Thoracic aorta (tissue), 2 donors: ENCODE data around the gene EZH1. TPM values are rescaled to one million over a fixed set of nuclear protein-coding genes. Genes with fewer than 3 reads are reported as not detected.

ENCODE experiments used
- ATAC-seq: fragments of 150-250 bp; one replicate; pipeline ENCODE4 v1.8.0; 2017; ENCODE audit warnings: low read depth; ENCODE audit not compliant: insufficient number of reproducible peaks, low FRiP score
- DNase-seq: peaks from one replicate; pipeline ENCODE4 v3.0.0-alpha.2; 2020; ENCODE audit warnings: low spot score
- H3K27ac ChIP-seq, 2 donors: fragments of 200-600 bp; sonication (generic); 1 replicate in 1 of 2; 2 replicates in 1 of 2; pipeline ENCODE4 v1.5.1; 2016; ENCODE audit warnings: mild to moderate bottlenecking in 2 of 2, moderate library complexity in 2 of 2
- H3K27me3 ChIP-seq: fragments of 200-600 bp; sonication (generic); replicated peaks from 2 replicates; pipeline ENCODE4 v1.6.0; 2016; ENCODE audit warnings: mild to moderate bottlenecking; ENCODE audit not compliant: insufficient read depth
- H3K36me3 ChIP-seq: fragments of 200-600 bp; sonication (generic); one replicate; pipeline ENCODE4 v1.5.1; 2016
- H3K4me1 ChIP-seq, 2 donors: fragments of 200-600 bp; sonication (generic); 1 replicate in 1 of 2; 2 replicates in 1 of 2; pipeline versions ENCODE4 v1.5.1 to v1.6.0; 2016; ENCODE audit warnings: low read depth in 2 of 2, mild to moderate bottlenecking in 1 of 2; ENCODE audit not compliant: control insufficient read depth in 1 of 2
- H3K4me3 ChIP-seq: fragments of 200-600 bp; sonication (generic); 2 replicates; pipeline ENCODE4 v1.5.1; 2016; ENCODE audit warnings: mild to moderate bottlenecking
- H3K9me3 ChIP-seq: fragments of 200-600 bp; sonication (generic); 2 replicates; pipeline ENCODE4 v1.5.1; 2016
- total RNA-seq, 2 donors: library from RNA; depleted of rRNA; stranded (reverse); fragments of >200 nt; gene quantifications; one replicate each; pipeline versions ENCODE4 v1.1.0 to v1.2.3, GENCODE V29; 2016
- TF ChIP-seq, protein P1 (sequence below): fragments of 200-600 bp; sonication (generic); IDR thresholded peaks from one replicate; pipeline ENCODE4 v1.5.1; 2019; ENCODE audit warnings: antibody characterized with exemption

The EZH1 gene
- total RNA-seq, 2 donors from 2014 or later: 66.3 to 75.2 TPM

DNA sequence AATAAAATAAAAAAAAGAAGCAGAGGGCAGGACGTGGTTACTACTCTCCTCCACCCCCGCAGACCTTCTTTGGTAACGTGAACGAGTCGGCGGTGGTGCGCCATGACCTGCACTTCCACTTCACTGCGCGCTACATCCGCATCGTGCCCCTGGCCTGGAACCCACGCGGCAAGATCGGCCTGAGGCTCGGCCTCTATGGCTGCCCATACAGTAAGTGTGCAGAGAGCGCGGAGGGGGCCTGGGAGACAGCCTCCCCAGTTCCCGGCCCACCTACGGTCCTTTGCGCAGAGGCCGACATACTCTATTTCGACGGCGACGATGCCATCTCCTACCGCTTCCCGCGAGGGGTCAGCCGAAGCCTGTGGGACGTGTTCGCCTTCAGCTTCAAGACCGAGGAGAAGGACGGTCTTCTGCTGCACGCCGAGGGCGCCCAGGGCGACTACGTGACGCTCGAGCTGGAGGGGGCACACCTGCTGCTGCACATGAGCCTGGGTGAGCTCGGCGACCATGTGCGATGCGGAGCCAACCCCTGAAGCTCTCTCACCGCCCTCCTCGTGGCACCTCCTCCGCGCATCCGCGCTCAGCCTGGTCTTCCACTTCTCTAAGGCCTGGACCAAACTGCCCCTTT, 59.8 kb downstream of the EZH1 start:
- no peak overlapping the region for H3K27ac ChIP-seq
- H3K9me3 ChIP-seq: no peaks in the 10 kb centered on the region
- H3K27me3 ChIP-seq: no peaks in the 10 kb centered on the region
- TF ChIP-seq, protein P1, sequence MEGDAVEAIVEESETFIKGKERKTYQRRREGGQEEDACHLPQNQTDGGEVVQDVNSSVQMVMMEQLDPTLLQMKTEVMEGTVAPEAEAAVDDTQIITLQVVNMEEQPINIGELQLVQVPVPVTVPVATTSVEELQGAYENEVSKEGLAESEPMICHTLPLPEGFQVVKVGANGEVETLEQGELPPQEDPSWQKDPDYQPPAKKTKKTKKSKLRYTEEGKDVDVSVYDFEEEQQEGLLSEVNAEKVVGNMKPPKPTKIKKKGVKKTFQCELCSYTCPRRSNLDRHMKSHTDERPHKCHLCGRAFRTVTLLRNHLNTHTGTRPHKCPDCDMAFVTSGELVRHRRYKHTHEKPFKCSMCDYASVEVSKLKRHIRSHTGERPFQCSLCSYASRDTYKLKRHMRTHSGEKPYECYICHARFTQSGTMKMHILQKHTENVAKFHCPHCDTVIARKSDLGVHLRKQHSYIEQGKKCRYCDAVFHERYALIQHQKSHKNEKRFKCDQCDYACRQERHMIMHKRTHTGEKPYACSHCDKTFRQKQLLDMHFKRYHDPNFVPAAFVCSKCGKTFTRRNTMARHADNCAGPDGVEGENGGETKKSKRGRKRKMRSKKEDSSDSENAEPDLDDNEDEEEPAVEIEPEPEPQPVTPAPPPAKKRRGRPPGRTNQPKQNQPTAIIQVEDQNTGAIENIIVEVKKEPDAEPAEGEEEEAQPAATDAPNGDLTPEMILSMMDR: no peak
- H3K4me1 ChIP-seq: peaks cover 18 to 32% of the 10 kb centered on the region in 2 donors
- DNase-seq: no peak
- ATAC-seq: no peak
- peaks cover 4% of the 10 kb centered on the region for H3K36me3 ChIP-seq
- H3K4me3 ChIP-seq: no peak overlapping the region

DNA sequence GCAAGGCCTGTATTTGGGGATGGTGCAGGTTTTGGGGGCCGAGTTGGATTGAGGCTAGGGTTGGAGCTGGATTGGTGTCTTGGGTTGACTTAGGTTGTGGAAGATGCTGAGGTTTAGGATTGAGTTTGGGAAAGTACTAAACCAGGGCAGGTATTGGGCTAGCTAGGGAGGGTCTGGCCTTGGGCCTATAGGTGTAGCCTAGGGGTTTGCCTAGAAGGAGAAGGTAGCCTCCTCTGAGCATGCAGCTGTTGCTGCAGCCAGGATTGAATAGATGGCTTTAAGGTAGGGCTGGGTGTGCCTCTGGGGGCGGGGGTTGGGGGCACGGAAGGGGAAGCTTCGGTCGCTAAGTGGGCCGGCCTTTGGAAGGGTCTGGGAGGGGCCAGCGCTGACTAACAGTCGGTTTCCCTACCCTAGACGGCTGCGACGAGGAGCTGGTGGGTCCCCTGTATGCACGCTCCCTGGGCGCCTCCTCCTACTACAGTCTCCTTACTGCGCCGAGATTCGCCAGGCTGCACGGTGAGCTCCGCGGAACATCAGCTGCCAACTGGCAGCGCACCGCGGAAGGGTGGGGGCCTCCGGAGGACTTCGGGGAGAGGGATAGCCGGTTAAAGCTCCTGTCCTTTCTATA, 61.3 kb downstream of the EZH1 start:
- H3K36me3 ChIP-seq: peaks cover 4% of the 10 kb centered on the region
- no peak overlapping the region for H3K27ac ChIP-seq
- peaks cover 30 to 46% of the 10 kb centered on the region in 2 donors for H3K4me1 ChIP-seq
- DNase-seq (no peak), ATAC-seq (no peak)
- TF ChIP-seq, protein P1: no peak
- H3K4me3 ChIP-seq: peak overlapping the region; percentile 71
- H3K9me3 ChIP-seq: no peaks in the 10 kb centered on the region
- no peaks in the 10 kb centered on the region for H3K27me3 ChIP-seq

DNA sequence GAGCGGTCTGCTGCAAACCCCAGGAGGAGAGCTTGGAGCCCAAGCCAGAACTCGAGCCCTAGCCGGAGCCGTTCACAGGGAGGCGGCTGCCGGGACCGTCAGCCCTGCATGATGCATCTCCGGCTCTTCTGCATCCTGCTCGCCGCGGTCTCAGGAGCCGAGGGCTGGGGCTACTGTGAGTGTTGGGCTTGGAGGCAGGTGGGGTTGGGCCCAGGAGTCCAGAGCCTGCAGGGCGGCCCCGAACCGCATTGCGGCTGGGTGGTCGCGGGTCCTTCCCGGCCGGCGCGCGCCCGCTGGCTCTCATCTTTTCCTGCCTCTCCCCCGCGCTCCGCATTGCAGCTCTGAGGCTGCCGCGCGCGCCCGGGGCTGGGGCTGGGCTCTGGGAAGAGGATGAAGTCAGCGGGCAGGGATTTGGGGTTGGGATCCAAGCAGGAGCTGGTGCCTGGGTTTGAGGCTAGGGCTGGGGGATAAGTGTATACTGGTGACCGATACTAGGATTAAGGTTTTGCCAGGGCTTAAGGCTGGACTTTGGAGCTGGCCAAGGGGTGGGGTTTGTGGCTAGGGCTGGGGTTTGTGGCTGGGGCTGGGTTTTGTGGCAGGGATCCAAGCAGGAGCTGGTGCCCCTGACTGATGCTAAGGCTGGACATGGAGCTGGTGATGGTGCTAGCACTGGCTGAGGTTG, 62.0 kb downstream of the EZH1 start:
- peaks cover 32 to 48% of the 10 kb centered on the region in 2 donors for H3K4me1 ChIP-seq
- H3K9me3 ChIP-seq: no peaks in the 10 kb centered on the region
- DNase-seq: no peak
- peak overlapping the region; percentile 52 to 61 for H3K27ac ChIP-seq
- H3K36me3 ChIP-seq: peaks cover 4% of the 10 kb centered on the region
- no peaks in the 10 kb centered on the region for H3K27me3 ChIP-seq
- peak overlapping the region; percentile 71 for H3K4me3 ChIP-seq
- TF ChIP-seq, protein P1: no peak
- no peak for ATAC-seq

DNA sequence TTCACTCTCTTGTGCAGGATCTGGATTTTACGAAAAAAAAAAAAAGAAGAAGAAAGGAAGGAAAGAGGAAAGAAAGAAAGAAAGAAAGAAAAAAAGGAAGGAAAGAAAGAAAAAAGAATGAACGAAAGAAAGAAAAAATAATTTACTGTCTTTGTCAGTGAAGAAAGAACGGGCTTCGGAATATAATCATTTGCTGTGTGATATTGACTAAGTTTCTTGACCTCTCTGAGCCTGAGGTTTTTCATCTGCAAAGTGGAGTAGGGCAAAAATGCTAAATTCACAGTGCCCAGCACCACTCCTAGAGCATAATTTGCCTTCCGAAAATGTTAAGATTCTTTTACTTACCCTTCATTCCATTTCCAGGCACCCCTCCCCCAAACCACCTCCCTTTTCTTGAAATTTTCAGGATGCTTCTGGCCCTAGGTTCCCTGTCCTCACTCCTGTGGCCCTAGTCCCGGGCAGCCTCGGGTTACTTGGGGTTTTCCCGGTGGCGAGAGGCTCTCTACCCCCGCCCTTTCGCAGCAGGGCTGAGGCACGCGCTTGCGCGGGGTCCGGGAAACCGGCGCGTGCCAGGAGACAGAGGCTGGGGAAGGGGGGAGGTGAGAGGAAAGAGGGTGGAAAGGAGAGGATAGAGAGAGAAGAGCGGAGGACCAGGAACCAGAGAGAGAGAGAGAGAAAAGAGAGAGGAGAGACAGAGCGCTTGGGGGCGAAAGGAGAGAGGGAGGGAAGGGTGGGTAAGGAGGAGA, 62.7 kb downstream of the EZH1 start, which contains the start of gene CNTNAP1:
TSS of gene CNTNAP1 (plus strand) at position 556 of the 746 bp plus-strand sequence. CDS start 299 bp downstream, outside the sequence.
- H3K4me3 ChIP-seq: peak within 1 kb of the TSS; percentile 71
- TF ChIP-seq, protein P1: no peak
- H3K36me3 ChIP-seq: peaks cover 4% of the 10 kb centered on the region
- H3K27ac ChIP-seq: peak within 1 kb of the TSS; percentile 52 to 61
- H3K4me1 ChIP-seq: peaks cover 37 to 48% of the 10 kb centered on the region in 2 donors
- ATAC-seq (no peak), DNase-seq (no peak)
- no peaks in the 10 kb centered on the region for H3K9me3 ChIP-seq
- H3K27me3 ChIP-seq: no peaks in the 10 kb centered on the region
